ENCODE results near the gene TRIM6.

GRCh38 chr11:5608808-5609207, 12.4 kb downstream of the TRIM6 start:
- TF ChIP-seq CTCF (IDR thresholded peaks at IDR 0.05 in 8 of 11, conservative IDR thresholded peaks at IDR 0.05 in 3 of 11) (no peak), POLR2AphosphoS5 (IDR thresholded peaks at IDR 0.05) (no peak)
